ENCODE data around the gene MRTFA. TPM values are rescaled to one million over a fixed set of nuclear protein-coding genes. Genes with fewer than 3 reads are reported as not detected.
"Not testable (repeated sequence)": the region's sequence is repeated elsewhere in the genome, so short reads cannot be mapped to it uniquely, and the experiment has no call there.

The MRTFA gene
- total and polyA plus RNA-seq, 9 of the 15 experiments (the other 6 are each of a cell fraction or from before 2014, with no cell fraction given) = 0.84 to 21.1 (median 3.7) TPM

- 44% methylated on average over 6 of the region's 6 CpGs for WGBS (ENCODE audit: insufficient coverage, low coverage, missing lambda C conversion rate)
- H3K79me2 ChIP-seq (ENCODE audit: control insufficient read depth, insufficient read depth, low read length) = no peaks in the 10 kb centered on the region
- BruUV-seq (replicated peaks) = no TSS peak
- FAIRE-seq = no peak
- H3K9me3 ChIP-seq (replicated peaks; ENCODE audit: control insufficient read depth, insufficient read depth, low read depth, low read length) = no peaks in the 10 kb centered on the region
- in situ Hi-C loops (cut with MboI) (loop anchor here (10.0 kb wide), 1 partner anchor 236 kb away; no protein-coding TSS in a partner anchor), intact Hi-C loops (cut with micrococcal nuclease) (loop anchor here (10.0 kb wide), 1 partner anchor 236 kb away; no protein-coding TSS in a partner anchor)
- no peak for ATAC-seq
- H3K27me3 ChIP-seq (ENCODE audit: control insufficient read depth in 2 of 2, insufficient read depth in 2 of 2, low read length in 2 of 2) = no peaks in the 10 kb centered on the region
- H3K4me3 ChIP-seq = no peak overlapping the region
- no peak for TF ChIP-seq KAT7 (CRISPR knock-in tag; IDR thresholded peaks at IDR 0.05; ENCODE audit: borderline replicate concordance)
- POLR2A ChIA-PET = no interaction called here
- no peaks in the 10 kb centered on the region for H4K20me1 ChIP-seq (replicated peaks; ENCODE audit: control insufficient read depth, insufficient read depth, low read length)
- H3K4me2 ChIP-seq (ENCODE audit: insufficient read depth, low read length) = no peak overlapping the region
- H2AFZ ChIP-seq (ENCODE audit: low read depth, low read length) = no peak overlapping the region
- DNase-seq (ENCODE audit: extremely low read depth in 1 of 4, low spot score in 3 of 4) = no peak
- CTCF ChIA-PET (ENCODE audit: low intra/inter-chr PET ratio) = no interaction called here
- H3K36me3 ChIP-seq (ENCODE audit: control insufficient read depth, insufficient read depth, low read length) = no peaks in the 10 kb centered on the region
- peaks cover 10% of the 10 kb centered on the region in 2 experiments; a peak in 4 of 5 replicates for H3K4me1 ChIP-seq (replicated peaks in 1 of 2; ENCODE audit: control insufficient read depth in 2 of 2, insufficient read depth in 2 of 2, low read length in 2 of 2)
- no peak overlapping the region for H3K9ac ChIP-seq (ENCODE audit: insufficient read depth in 1 of 2, low read depth in 2 of 2, low read length in 2 of 2)
- no peak overlapping the region for H3K27ac ChIP-seq (ENCODE audit: extremely low read depth, low read depth, low read length)
- H3K9me1 ChIP-seq (ENCODE audit: control insufficient read depth, insufficient read depth, low read length) = no peaks in the 10 kb centered on the region
Measured at GRCh38 chr22:40659166-40659565, 22.6 kb upstream of the MRTFA start.

- H3K27ac ChIP-seq (ENCODE audit: extremely low read depth, low read depth, low read length); H3K4me2 ChIP-seq (ENCODE audit: insufficient read depth, low read length); H4K20me1 ChIP-seq (replicated peaks; ENCODE audit: control insufficient read depth, insufficient read depth, low read length); H3K79me2 ChIP-seq (ENCODE audit: control insufficient read depth, insufficient read depth, low read length); H3K9me1 ChIP-seq (ENCODE audit: control insufficient read depth, insufficient read depth, low read length); H3K4me3 ChIP-seq; H2AFZ ChIP-seq (ENCODE audit: low read depth, low read length); ATAC-seq; FAIRE-seq; CTCF ChIA-PET (ENCODE audit: low intra/inter-chr PET ratio); H3K27me3 ChIP-seq (ENCODE audit: control insufficient read depth in 2 of 2, insufficient read depth in 2 of 2, low read length in 2 of 2); H3K9me3 ChIP-seq (replicated peaks; ENCODE audit: control insufficient read depth, insufficient read depth, low read depth, low read length); H3K9ac ChIP-seq (ENCODE audit: insufficient read depth in 1 of 2, low read depth in 2 of 2, low read length in 2 of 2); H3K36me3 ChIP-seq (ENCODE audit: control insufficient read depth, insufficient read depth, low read length); BruUV-seq (replicated peaks); POLR2A ChIA-PET; DNase-seq (ENCODE audit: extremely low read depth in 1 of 4, low spot score in 3 of 4): not testable (repeated sequence)
- H3K4me1 ChIP-seq (replicated peaks in 1 of 2; ENCODE audit: control insufficient read depth in 2 of 2, insufficient read depth in 2 of 2, low read length in 2 of 2) = peaks cover 18 to 31% of the 10 kb centered on the region in 2 experiments
- 68% methylated on average over 7 of the region's 10 CpGs for WGBS (ENCODE audit: insufficient coverage, low coverage, missing lambda C conversion rate)
- intact Hi-C loops (cut with micrococcal nuclease) = loop anchor here (10.0 kb wide), 1 partner anchor 238 kb away; no protein-coding TSS in a partner anchor
- in situ Hi-C loops (cut with MboI) = loop anchor here (10.0 kb wide), 1 partner anchor 238 kb away; no protein-coding TSS in a partner anchor
Measured at GRCh38 chr22:40656651-40657050, 20.1 kb upstream of the MRTFA start.

- H3K36me3 ChIP-seq (ENCODE audit: control insufficient read depth, insufficient read depth, low read length); H3K4me3 ChIP-seq; H3K27ac ChIP-seq (ENCODE audit: extremely low read depth, low read depth, low read length); H3K9me1 ChIP-seq (ENCODE audit: control insufficient read depth, insufficient read depth, low read length); H3K4me2 ChIP-seq (ENCODE audit: insufficient read depth, low read length); H4K20me1 ChIP-seq (replicated peaks; ENCODE audit: control insufficient read depth, insufficient read depth, low read length); H3K27me3 ChIP-seq (ENCODE audit: control insufficient read depth in 2 of 2, insufficient read depth in 2 of 2, low read length in 2 of 2); CTCF ChIA-PET (ENCODE audit: low intra/inter-chr PET ratio); FAIRE-seq; BruUV-seq (replicated peaks); H2AFZ ChIP-seq (ENCODE audit: low read depth, low read length); H3K9ac ChIP-seq (ENCODE audit: insufficient read depth in 1 of 2, low read depth in 2 of 2, low read length in 2 of 2); H3K9me3 ChIP-seq (replicated peaks; ENCODE audit: control insufficient read depth, insufficient read depth, low read depth, low read length); DNase-seq (ENCODE audit: extremely low read depth in 1 of 4, low spot score in 3 of 4); ATAC-seq; H3K79me2 ChIP-seq (ENCODE audit: control insufficient read depth, insufficient read depth, low read length): not testable (repeated sequence)
- POLR2A ChIA-PET = interaction anchor here (0.6 kb wide), 1 partner anchor 933 kb away, joined by 3 read pairs; no protein-coding TSS in a partner anchor
- in situ Hi-C loops (cut with MboI) = loop anchor here (10.0 kb wide), 1 partner anchor 239 kb away; no protein-coding TSS in a partner anchor
- intact Hi-C loops (cut with micrococcal nuclease) = loop anchor here (10.0 kb wide), 1 partner anchor 239 kb away; no protein-coding TSS in a partner anchor
- H3K4me1 ChIP-seq (replicated peaks in 1 of 2; ENCODE audit: control insufficient read depth in 2 of 2, insufficient read depth in 2 of 2, low read length in 2 of 2) = peaks cover 18 to 31% of the 10 kb centered on the region in 2 experiments
- WGBS (ENCODE audit: insufficient coverage, low coverage, missing lambda C conversion rate) = 93% methylated on average over 2 of the region's 3 CpGs
Measured at GRCh38 chr22:40655941-40656340, 19.4 kb upstream of the MRTFA start.
